ENCODE data around the gene PROM2.

The PROM2 gene

GRCh38 chr2:95326433-95327140 is 52.3 kb downstream of the PROM2 start:
- DNase-seq, result no peak

- no peak for DNase-seq
Observed at GRCh38 chr2:95327861-95328260, 53.6 kb downstream of the PROM2 start.

GRCh38 chr2:95328358-95329125 is 54.3 kb downstream of the PROM2 start:
- DNase-seq, result no peak

GRCh38 chr2:95329401-95329800 is 55.2 kb downstream of the PROM2 start:
- no peak for DNase-seq

- no peak for DNase-seq
Observed at GRCh38 chr2:95329891-95330793, 55.9 kb downstream of the PROM2 start.

- DNase-seq, result no peak
Observed at GRCh38 chr2:95330794-95331338, 56.6 kb downstream of the PROM2 start.

- DNase-seq, result no peak
Observed at GRCh38 chr2:95331606-95332005, 57.4 kb downstream of the PROM2 start.

- no peak for DNase-seq
Observed at GRCh38 chr2:95332036-95332435, 57.8 kb downstream of the PROM2 start.

GRCh38 chr2:95333056-95333455 is 58.8 kb downstream of the PROM2 start:
- DNase-seq, result no peak

- DNase-seq, result peak; percentile 2
Observed at GRCh38 chr2:95333888-95334338, 59.7 kb downstream of the PROM2 start.

- DNase-seq, result no peak
Observed at GRCh38 chr2:95334916-95335641, 60.8 kb downstream of the PROM2 start.

- no peak for DNase-seq
Observed at GRCh38 chr2:95336406-95336805, 62.2 kb downstream of the PROM2 start.

- DNase-seq, result no peak
Observed at GRCh38 chr2:95337829-95338228, 63.6 kb downstream of the PROM2 start.
